PFSK-1 (cell line): Measurements from ENCODE around the gene TRMT61A. TPM values are rescaled to one million over a fixed set of nuclear protein-coding genes. Genes with fewer than 3 reads are reported as not detected.

Source experiments
- FOXP2 ChIP-seq: optimal IDR thresholded peaks from 2 replicates; pipeline ENCODE3; 2011; ENCODE audit warnings: borderline replicate concordance, control low read depth, inconsistent platforms; ENCODE audit not compliant: insufficient read depth; ENCODE audit errors: extremely low read length, extremely low read depth
- POLR2AphosphoS5 ChIP-seq: IDR thresholded peaks from 2 replicates; pipeline ENCODE4 v1.6.1; 2012; ENCODE audit warnings: low read depth, mild to moderate bottlenecking, control low read depth, low read length, moderate library complexity
- SIN3A ChIP-seq: IDR thresholded peaks from 2 replicates; pipeline ENCODE4 v1.6.1; 2012; ENCODE audit warnings: mild to moderate bottlenecking, low read length, moderate library complexity, borderline replicate concordance; ENCODE audit not compliant: insufficient read depth
- TAF1 ChIP-seq: IDR thresholded peaks from 2 replicates; pipeline ENCODE4 v1.6.1; 2012; ENCODE audit warnings: low read length, control low read depth, borderline replicate concordance; ENCODE audit not compliant: insufficient read depth
- polyA plus RNA-seq: library from polyadenylated mRNA; unstranded; fragments of >200 nt; gene quantifications from one replicate; pipeline ENCODE4 v1.2.1, GENCODE V29; 2012; ENCODE audit warnings: low read depth, missing spikeins; ENCODE audit not compliant: insufficient read length
- TF ChIP-seq, protein P1 (sequence below), 2 experiments: IDR thresholded peaks; 2 replicates each; pipeline versions ENCODE4 v1.6.1 to v1.8.0; 2011 to 2012; ENCODE audit warnings: low read depth in 2 of 2, low read length in 2 of 2, control low read depth in 1 of 2, inconsistent platforms in 1 of 2, mild to moderate bottlenecking in 1 of 2, moderate library complexity in 1 of 2; ENCODE audit not compliant: insufficient read depth in 1 of 2

Gene TRMT61A
- 36.4 TPM for polyA plus RNA-seq

DNA sequence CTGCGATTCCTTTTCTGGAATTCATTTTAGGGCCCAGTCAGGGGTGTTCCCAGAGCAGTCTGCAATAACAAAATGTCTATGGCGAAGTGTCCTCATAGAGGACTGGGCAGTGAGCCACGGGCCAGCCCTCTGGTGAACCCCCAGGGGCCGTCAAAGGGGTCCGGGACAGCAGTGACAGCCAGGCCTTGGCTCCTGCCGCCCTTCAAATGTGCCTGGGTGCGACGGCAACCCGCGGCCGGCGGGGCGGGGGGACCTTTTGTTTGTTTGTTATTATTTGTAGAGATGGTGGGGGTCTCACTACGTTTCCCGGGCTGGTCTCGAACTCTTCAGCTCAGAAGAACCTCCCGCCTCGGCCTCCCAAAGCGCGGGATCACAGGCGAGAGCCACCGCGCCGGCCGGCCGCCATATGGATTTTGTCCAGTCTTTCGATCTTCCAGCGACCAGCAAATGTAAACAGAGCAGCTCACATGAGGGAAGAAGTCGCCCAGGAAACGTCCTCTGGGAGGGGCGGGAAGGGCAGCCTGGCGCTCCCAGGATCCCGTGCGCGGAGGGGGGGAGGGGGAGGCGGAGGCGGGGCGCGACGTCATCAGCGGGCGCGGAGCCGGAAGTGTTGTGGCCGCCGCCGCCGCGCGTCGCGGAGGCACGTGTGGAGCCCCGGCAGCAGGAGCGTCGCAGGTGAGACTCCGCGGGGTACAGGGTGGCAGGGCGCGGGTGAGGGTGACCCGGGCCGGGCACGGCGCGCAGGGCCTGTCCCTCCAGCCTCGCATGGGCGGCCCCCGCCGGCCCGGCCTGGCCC is at the start of gene TRMT61A:
Gene TRMT61A (plus strand): TSS at position 610 of the 796 bp plus-strand sequence. CDS start 783 bp downstream, outside the sequence.
- TF ChIP-seq SIN3A (peak; percentile 31; the same call in 1 of the 2 replicates), FOXP2 (no peak), TAF1 (no peak), POLR2AphosphoS5 (no peak; the same call in 1 of the 2 replicates)
- TF ChIP-seq, protein P1, sequence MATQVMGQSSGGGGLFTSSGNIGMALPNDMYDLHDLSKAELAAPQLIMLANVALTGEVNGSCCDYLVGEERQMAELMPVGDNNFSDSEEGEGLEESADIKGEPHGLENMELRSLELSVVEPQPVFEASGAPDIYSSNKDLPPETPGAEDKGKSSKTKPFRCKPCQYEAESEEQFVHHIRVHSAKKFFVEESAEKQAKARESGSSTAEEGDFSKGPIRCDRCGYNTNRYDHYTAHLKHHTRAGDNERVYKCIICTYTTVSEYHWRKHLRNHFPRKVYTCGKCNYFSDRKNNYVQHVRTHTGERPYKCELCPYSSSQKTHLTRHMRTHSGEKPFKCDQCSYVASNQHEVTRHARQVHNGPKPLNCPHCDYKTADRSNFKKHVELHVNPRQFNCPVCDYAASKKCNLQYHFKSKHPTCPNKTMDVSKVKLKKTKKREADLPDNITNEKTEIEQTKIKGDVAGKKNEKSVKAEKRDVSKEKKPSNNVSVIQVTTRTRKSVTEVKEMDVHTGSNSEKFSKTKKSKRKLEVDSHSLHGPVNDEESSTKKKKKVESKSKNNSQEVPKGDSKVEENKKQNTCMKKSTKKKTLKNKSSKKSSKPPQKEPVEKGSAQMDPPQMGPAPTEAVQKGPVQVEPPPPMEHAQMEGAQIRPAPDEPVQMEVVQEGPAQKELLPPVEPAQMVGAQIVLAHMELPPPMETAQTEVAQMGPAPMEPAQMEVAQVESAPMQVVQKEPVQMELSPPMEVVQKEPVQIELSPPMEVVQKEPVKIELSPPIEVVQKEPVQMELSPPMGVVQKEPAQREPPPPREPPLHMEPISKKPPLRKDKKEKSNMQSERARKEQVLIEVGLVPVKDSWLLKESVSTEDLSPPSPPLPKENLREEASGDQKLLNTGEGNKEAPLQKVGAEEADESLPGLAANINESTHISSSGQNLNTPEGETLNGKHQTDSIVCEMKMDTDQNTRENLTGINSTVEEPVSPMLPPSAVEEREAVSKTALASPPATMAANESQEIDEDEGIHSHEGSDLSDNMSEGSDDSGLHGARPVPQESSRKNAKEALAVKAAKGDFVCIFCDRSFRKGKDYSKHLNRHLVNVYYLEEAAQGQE (IDR thresholded peaks at IDR 0.05; ENCODE audit: insufficient read depth in 1 of 2, low read depth in 2 of 2, low read length in 2 of 2) = 0 out of 4 replicates have a peak, but pooled peaks of 1 of the 2 experiments have one; percentile 18

DNA sequence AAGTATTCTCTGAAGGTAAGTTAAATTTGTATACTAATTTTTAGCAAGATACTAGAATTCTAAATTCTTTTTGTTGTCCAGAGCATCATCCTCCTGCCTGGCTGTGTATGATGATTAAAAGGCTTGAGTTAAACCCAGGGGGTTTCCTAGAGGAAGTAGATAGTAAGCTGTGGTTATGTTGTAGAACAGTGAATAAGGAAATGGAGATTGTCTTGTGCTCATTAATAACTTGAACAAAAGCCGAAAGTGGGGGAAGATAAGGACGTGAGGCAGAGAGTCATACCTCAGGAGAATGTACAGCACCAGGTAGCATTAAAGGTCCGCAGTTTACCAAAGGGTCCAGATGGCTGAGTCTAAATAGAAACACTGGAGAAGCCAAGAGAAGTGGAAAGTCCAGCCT is 48.4 kb upstream of the TRMT61A start:
- TF ChIP-seq TAF1 (no peak), FOXP2 (no peak)

DNA sequence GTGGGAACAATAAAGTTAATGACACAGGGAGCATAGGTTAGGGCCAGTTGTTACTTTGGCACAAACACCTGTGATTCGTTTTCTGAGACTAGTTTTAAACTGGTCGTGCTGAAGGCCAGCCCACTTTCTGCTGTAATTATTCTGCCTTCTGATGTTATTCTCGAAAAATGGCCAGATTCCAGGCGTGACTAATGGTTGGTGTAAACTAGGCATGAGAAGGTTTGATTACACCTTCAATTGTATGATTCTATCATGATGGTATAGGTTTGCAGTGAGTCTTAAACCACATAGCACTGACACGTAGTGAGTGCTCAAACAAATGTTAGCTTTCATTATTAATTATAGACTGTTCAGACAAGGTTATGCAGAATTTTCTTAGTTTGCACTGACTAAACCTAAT is 45.4 kb upstream of the TRMT61A start:
- no peak for TF ChIP-seq TAF1
- TF ChIP-seq, protein P1 (IDR thresholded peaks at IDR 0.05; ENCODE audit: insufficient read depth in 1 of 2, low read depth in 2 of 2, low read length in 2 of 2) = no peak
- TF ChIP-seq FOXP2 = no peak
- no peak for TF ChIP-seq POLR2AphosphoS5
- TF ChIP-seq SIN3A = no peak

DNA sequence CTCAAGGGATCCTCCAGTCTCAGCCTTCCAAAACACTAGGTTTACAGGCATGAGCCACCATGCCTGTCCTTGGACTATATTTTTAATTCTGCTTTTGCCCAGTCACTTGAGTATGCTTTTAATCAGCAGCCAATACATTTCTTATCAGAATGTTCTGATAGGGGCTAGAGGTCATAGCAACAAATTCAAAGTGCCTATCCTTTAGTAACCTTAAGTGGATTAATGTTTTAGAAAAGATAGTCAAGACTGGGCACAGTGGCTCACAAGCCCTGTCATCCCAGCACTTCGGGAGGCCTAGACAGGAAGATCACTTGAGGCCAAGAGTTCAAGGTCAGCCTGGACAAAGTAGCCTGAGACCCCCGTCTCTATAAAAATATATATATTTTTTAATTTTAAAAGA is 43.5 kb upstream of the TRMT61A start:
- TF ChIP-seq POLR2AphosphoS5 (no peak), TAF1 (no peak), SIN3A (no peak), FOXP2 (no peak)
- TF ChIP-seq, protein P1 (IDR thresholded peaks at IDR 0.05; ENCODE audit: insufficient read depth in 1 of 2, low read depth in 2 of 2, low read length in 2 of 2) = no peak

DNA sequence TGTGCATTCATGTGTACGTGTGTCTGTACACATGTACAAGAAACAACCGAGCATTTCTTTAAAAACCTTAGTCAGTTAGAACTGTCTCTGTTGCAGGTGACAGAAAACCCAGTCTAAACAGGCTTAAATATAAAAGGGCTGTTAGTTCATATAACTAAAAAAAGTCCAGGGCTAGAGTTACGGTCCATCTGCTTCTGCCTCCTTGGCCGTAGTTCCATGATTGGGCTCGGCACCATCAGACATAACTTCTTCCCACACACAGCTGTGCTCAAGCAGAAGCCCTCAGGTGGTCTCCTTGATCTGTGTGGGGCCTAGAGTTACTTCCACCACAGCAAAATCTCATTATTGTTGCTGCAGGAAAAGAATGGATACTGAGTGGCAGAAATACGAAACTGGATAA is 40.9 kb upstream of the TRMT61A start:
- TF ChIP-seq FOXP2 (no peak), TAF1 (no peak), SIN3A (no peak), POLR2AphosphoS5 (no peak)
- TF ChIP-seq, protein P1 (IDR thresholded peaks at IDR 0.05; ENCODE audit: insufficient read depth in 1 of 2, low read depth in 2 of 2, low read length in 2 of 2) = no peak
